ENCODE results near the gene TBX3.
A peak's percentile ranks its signal among the peaks of the same experiment; 100 is the strongest.

The TBX3 gene

GRCh38 chr12:114669401-114670290, 14.3 kb downstream of the TBX3 start:
- in situ Hi-C loops (cut with MboI; ENCODE audit: low pct_unique_long_range_greater_than_20kb, low sequenced_read_pairs, unreplicated experiment): loop anchor here (25.0 kb wide), 1 partner anchor 968 kb away; no protein-coding TSS in a partner anchor
- DNase-seq (ENCODE audit: low spot score): no peak
- TF ChIP-seq, protein P1, sequence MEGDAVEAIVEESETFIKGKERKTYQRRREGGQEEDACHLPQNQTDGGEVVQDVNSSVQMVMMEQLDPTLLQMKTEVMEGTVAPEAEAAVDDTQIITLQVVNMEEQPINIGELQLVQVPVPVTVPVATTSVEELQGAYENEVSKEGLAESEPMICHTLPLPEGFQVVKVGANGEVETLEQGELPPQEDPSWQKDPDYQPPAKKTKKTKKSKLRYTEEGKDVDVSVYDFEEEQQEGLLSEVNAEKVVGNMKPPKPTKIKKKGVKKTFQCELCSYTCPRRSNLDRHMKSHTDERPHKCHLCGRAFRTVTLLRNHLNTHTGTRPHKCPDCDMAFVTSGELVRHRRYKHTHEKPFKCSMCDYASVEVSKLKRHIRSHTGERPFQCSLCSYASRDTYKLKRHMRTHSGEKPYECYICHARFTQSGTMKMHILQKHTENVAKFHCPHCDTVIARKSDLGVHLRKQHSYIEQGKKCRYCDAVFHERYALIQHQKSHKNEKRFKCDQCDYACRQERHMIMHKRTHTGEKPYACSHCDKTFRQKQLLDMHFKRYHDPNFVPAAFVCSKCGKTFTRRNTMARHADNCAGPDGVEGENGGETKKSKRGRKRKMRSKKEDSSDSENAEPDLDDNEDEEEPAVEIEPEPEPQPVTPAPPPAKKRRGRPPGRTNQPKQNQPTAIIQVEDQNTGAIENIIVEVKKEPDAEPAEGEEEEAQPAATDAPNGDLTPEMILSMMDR (IDR thresholded peaks at IDR 0.05; ENCODE audit: extremely low read depth, insufficient read depth, missing control alignments): no peak

DNA sequence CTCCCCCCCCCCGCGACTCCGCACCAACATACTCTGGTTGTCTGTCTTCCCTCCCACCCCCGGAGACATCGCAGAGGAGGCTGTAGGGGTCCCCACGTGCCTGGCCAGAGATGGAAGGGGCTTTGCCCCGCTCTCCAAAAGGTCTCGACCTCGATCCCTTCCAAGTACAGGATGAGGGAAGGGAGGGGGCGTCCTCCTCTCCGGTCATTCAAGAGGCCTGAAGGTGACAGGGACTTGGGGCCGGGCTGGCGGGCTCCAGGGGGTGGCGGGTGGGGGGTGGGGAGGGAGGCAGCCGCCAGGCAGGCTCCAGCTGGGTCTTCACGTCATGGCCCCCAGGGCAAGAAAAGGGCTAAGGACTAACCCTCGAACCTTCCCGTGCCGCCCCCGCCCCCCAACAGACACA, 15.1 kb downstream of the TBX3 start:
- TF ChIP-seq, protein P1 (IDR thresholded peaks at IDR 0.05; ENCODE audit: extremely low read depth, insufficient read depth, missing control alignments): no peak
- in situ Hi-C loops (cut with MboI; ENCODE audit: low pct_unique_long_range_greater_than_20kb, low sequenced_read_pairs, unreplicated experiment): loop anchor here (25.0 kb wide), 1 partner anchor 968 kb away; no protein-coding TSS in a partner anchor

DNA sequence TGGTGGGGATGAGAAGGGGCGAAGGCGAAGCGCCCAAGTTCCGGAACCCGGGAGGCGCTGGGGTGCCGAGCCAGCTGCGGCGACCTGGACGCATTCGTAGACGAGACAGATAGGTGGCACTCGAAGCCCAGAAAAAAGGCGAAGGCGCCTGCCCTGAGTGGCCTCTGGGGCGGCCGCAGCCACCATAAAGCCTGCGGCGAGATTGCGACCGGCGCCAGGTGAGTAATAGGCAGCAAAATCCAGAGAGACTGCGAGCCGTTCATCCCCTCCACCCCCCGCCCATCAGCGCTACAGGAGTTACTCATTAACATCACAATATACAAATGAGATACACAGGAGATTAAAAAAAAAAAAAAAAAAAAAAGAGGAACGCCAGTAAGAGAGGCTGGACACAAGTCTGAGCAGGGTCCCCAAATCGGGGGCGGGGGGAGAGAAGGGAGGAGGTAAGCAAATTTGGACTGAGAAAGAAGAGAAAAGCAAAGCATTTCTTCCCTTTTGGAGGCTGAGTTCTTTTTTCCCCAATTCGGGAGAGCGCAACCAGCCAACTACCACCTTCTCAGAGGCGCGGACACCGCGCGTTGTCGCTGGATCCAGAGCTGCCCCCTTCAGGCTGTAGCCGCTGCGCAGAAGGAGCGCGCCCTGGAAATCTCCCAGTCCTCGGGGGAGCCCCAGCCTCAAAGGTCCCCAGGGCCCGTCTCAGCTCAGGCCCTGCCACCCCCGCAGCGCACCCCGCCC, 15.7 kb downstream of the TBX3 start:
- in situ Hi-C loops (cut with MboI; ENCODE audit: low pct_unique_long_range_greater_than_20kb, low sequenced_read_pairs, unreplicated experiment): loop anchor here (25.0 kb wide), 1 partner anchor 969 kb away; no protein-coding TSS in a partner anchor
- DNase-seq (ENCODE audit: low spot score): peak; percentile 81
- TF ChIP-seq, protein P1 (IDR thresholded peaks at IDR 0.05; ENCODE audit: extremely low read depth, insufficient read depth, missing control alignments): peak; percentile 45

More for the DNA sequence above, 15.1 kb downstream of the TBX3 start:
- DNase-seq (ENCODE audit: low spot score): no peak

DNA sequence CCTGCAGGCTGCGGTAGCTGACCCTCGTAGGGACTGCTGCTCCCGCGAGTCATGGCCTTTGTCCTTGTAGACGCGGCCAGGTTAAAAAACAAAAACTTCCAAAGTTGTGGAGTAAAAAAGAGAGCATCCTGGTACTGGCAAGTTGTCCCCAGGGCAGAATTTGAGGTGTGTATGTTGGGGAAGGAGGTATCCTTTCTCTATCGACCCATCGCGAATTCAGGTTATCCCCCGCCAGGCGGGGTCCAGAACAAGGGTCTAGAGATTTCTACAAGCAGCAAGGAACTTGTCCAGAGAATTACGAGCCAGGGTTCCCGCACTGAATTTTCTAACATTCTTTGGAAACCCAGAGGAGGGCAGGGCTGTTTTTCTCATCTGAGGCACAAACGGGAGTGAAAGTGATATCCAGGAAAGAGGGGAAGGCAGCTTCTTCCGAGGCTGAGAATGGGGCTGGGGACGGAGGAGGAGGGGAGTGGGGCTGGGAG, 16.3 kb downstream of the TBX3 start:
- DNase-seq (ENCODE audit: low spot score): no peak
- in situ Hi-C loops (cut with MboI; ENCODE audit: low pct_unique_long_range_greater_than_20kb, low sequenced_read_pairs, unreplicated experiment): loop anchor here (25.0 kb wide), 1 partner anchor 970 kb away; no protein-coding TSS in a partner anchor
- TF ChIP-seq, protein P1 (IDR thresholded peaks at IDR 0.05; ENCODE audit: extremely low read depth, insufficient read depth, missing control alignments): no peak

- in situ Hi-C loops (cut with MboI; ENCODE audit: low pct_unique_long_range_greater_than_20kb, low sequenced_read_pairs, unreplicated experiment): loop anchor here (25.0 kb wide), 1 partner anchor 970 kb away; no protein-coding TSS in a partner anchor
Measured at GRCh38 chr12:114666746-114667668, 17.0 kb downstream of the TBX3 start.

More at GRCh38 chr12:114666746-114667668, 17.0 kb downstream of the TBX3 start:
- peak; percentile 18 for DNase-seq (ENCODE audit: low spot score)
- TF ChIP-seq, protein P1 (IDR thresholded peaks at IDR 0.05; ENCODE audit: extremely low read depth, insufficient read depth, missing control alignments): no peak

All from GM13977 (cell line).